Measurements from ENCODE around the gene ATP6V1G2. TPM values are rescaled to one million over a fixed set of nuclear protein-coding genes. Genes with fewer than 3 reads are reported as not detected.

The ATP6V1G2 gene
- total and polyA plus RNA-seq, 2 of the 8 experiments (the other 6 are each of a cell fraction or from before 2014, with no cell fraction given) = 3.0 to 5.7 TPM

GRCh38 chr6:31579546-31580437 lies 33.4 kb upstream of the ATP6V1G2 start:
- no peak for DNase-seq (ENCODE audit: low read depth in 1 of 2, low spot score in 2 of 2)

More at GRCh38 chr6:31579546-31580437, 33.4 kb upstream of the ATP6V1G2 start:
- peak overlapping the region; percentile 75; the same call in 1 of the 2 replicates for H2BK12ac ChIP-seq (ENCODE audit: low read depth, low read length)
- no peaks in the 10 kb centered on the region for H3K79me2 ChIP-seq (ENCODE audit: control insufficient read depth in 1 of 2, insufficient read depth in 2 of 2, low read length in 2 of 2)
- H4K5ac ChIP-seq (ENCODE audit: insufficient read length, low read depth, low read length) = no peak overlapping the region
- H2BK120ac ChIP-seq (replicated peaks; ENCODE audit: low read depth, low read length) = no peak overlapping the region
- peak overlapping the region; percentile 62 to 84 for H3K4me2 ChIP-seq (ENCODE audit: insufficient read depth in 1 of 2, low read depth in 2 of 2, low read length in 2 of 2)
- no peak overlapping the region for H4K8ac ChIP-seq (ENCODE audit: extremely low read depth, insufficient read depth, low read length)
- H3K18ac ChIP-seq (ENCODE audit: extremely low read depth, low read length) = no peak overlapping the region
- H3K9ac ChIP-seq (replicated peaks in 1 of 4; ENCODE audit: extremely low read depth in 1 of 4, low read depth in 3 of 4, low read length in 3 of 4) = no peak overlapping the region
- no peak overlapping the region for H3K4ac ChIP-seq (replicated peaks; ENCODE audit: insufficient read length, low read depth, low read length)
- no peak overlapping the region for H2AFZ ChIP-seq (ENCODE audit: low read length)
- ChIA-PET POLR2A (ENCODE audit: partially characterized antibody) (interaction anchor here (0.7 to 12.2 kb wide), 15 partner anchors 9 to 138 kb away, joined by 3 to 110 read pairs (median 5); partner anchors contain the start of genes ATP6V1G2, C6orf47, DDX39B and NFKBIL1), CTCF (ENCODE audit: partially characterized antibody) (interaction anchor here (0.6 to 19.2 kb wide), 16 partner anchors 11 to 280 kb away, joined by 3 to 640 read pairs (median 6); partner anchors contain the start of genes ATP6V1G2, DDX39B, LST1 and LTB)
- H4K91ac ChIP-seq (replicated peaks; ENCODE audit: insufficient read length, low read length) = no peak overlapping the region
- H2AK5ac ChIP-seq (ENCODE audit: low read depth, low read length) = no peak overlapping the region
- H4K20me1 ChIP-seq (replicated peaks in 1 of 2; ENCODE audit: control insufficient read depth in 1 of 2, insufficient read depth in 2 of 2, low read length in 2 of 2) = no peaks in the 10 kb centered on the region
- no peak overlapping the region for H3K14ac ChIP-seq (ENCODE audit: insufficient read length)
- no peak overlapping the region for H2BK20ac ChIP-seq (ENCODE audit: low read length)
- no peaks in the 10 kb centered on the region for H3K36me3 ChIP-seq (ENCODE audit: control insufficient read depth in 2 of 4, insufficient read depth in 4 of 4, low read length in 3 of 4)
- H3K56ac ChIP-seq (replicated peaks; ENCODE audit: insufficient read length, low read depth, low read length) = no peak overlapping the region
- H3K27me3 ChIP-seq (replicated peaks in 1 of 4; ENCODE audit: control insufficient read depth in 3 of 4, extremely low read depth in 1 of 4, insufficient read depth in 3 of 4, low read length in 3 of 4) = peaks cover 0 to 8% (median 7%) of the 10 kb centered on the region in 4 experiments; a peak in 5 of 7 replicates
- no peak overlapping the region for H3K23ac ChIP-seq (ENCODE audit: insufficient read length)
- peaks cover 0 to 6% (median 6%) of the 10 kb centered on the region in 4 experiments; a peak in 6 of 7 replicates for H3K4me1 ChIP-seq (replicated peaks in 1 of 4; ENCODE audit: control insufficient read depth in 3 of 4, insufficient read depth in 4 of 4, low read length in 3 of 4)
- TF ChIP-seq GTF2F1 (IDR thresholded peaks at IDR 0.05; ENCODE audit: borderline replicate concordance, low read depth, low read length) = no peak
- TF ChIP-seq MAX (IDR thresholded peaks at IDR 0.05) = no peak
- no peak for TF ChIP-seq MAFK (IDR thresholded peaks at IDR 0.05; ENCODE audit: low read depth, low read length)
- TF ChIP-seq RAD21 (IDR thresholded peaks at IDR 0.05 in 1 of 2, conservative IDR thresholded peaks at IDR 0.05 in 1 of 2; ENCODE audit: low read depth in 2 of 2, low read length in 2 of 2) = no peak
- TF ChIP-seq CREB1 (IDR thresholded peaks at IDR 0.05) = no peak
- peak overlapping the region; percentile 31; the same call in 1 of the 2 replicates for H2BK15ac ChIP-seq (ENCODE audit: low read length)
- H3K23me2 ChIP-seq (ENCODE audit: low read depth, low read length) = peaks cover 9% of the 10 kb centered on the region; the same call in 1 of the 2 replicates
- no peak for FAIRE-seq
- H3K79me1 ChIP-seq (ENCODE audit: low read depth, low read length) = no peaks in the 10 kb centered on the region
- 86% methylated on average over 8 of the region's 8 CpGs; no CpG with 5 or more reads in 1 of the 2 experiments for WGBS, 2 experiments (ENCODE audit: extremely low coverage in 1 of 2, insufficient coverage in 1 of 2, insufficient read length in 1 of 2, insufficient replicate concordance in 2 of 2, low coverage in 1 of 2, low lambda C conversion rate in 2 of 2, missing lambda C conversion rate in 1 of 2)
- no peaks in the 10 kb centered on the region for H3K9me3 ChIP-seq (ENCODE audit: insufficient read depth in 2 of 2, low read depth in 1 of 2, low read length in 1 of 2)
- no peak overlapping the region for H2BK5ac ChIP-seq (ENCODE audit: low read depth, low read length)
- no peak overlapping the region for H3K27ac ChIP-seq (ENCODE audit: low read depth, low read length)
- H3K4me3 ChIP-seq (ENCODE audit: extremely low read depth in 1 of 4, insufficient read depth in 2 of 4, low read depth in 3 of 4, low read length in 4 of 4) = peak overlapping the region in 2 of 4 experiments; percentile 54 to 82; a peak in 3 of 8 replicates

Data from H1 (cell line).